GM21381 (cell line): ENCODE results near the gene PRSS36.
"Not testable (repeated sequence)": the region's sequence is repeated elsewhere in the genome, so short reads cannot be mapped to it uniquely, and the experiment has no call there.

ENCODE experiments used
- ATAC-seq: cut with Tn5 transposase; IDR thresholded peaks from one replicate; pipeline ENCODE4 v1.9.1; 2021; ENCODE audit warnings: mild to moderate bottlenecking, moderate library complexity; ENCODE audit not compliant: unreplicated experiment

Gene PRSS36

GRCh38 chr16:31142109-31143010 is 7.5 kb downstream of the PRSS36 start:
- peak; percentile 89 for ATAC-seq

- no peak for ATAC-seq
Observed at GRCh38 chr16:31141489-31142108, 8.3 kb downstream of the PRSS36 start.

- ATAC-seq = not testable (repeated sequence)
Observed at GRCh38 chr16:31141071-31141469, 8.8 kb downstream of the PRSS36 start.

- ATAC-seq = no peak
Observed at GRCh38 chr16:31138621-31139578, 11.0 kb downstream of the PRSS36 start.

GRCh38 chr16:31136822-31137499 is 12.9 kb downstream of the PRSS36 start:
- not testable (repeated sequence) for ATAC-seq

GRCh38 chr16:31136287-31136662 is 13.6 kb downstream of the PRSS36 start:
- no peak for ATAC-seq

- ATAC-seq = no peak
Observed at GRCh38 chr16:31135535-31136286, 14.2 kb downstream of the PRSS36 start, which contains the start of gene PRSS8. Gene PRSS8, minus strand, starts transcription at chr16:31135727. Its CDS starts 229 bp downstream, at chr16:31135498.

- ATAC-seq = no peak
Observed at GRCh38 chr16:31134625-31135534, 15.0 kb downstream of the PRSS36 start.

- no peak for ATAC-seq
Observed at GRCh38 chr16:31134091-31134571, 15.7 kb downstream of the PRSS36 start.

- no peak for ATAC-seq
Observed at GRCh38 chr16:31133046-31133501, 16.8 kb downstream of the PRSS36 start.

GRCh38 chr16:31132303-31132979 is 17.4 kb downstream of the PRSS36 start:
- ATAC-seq = no peak

- no peak for ATAC-seq
Observed at GRCh38 chr16:31131841-31132271, 18.0 kb downstream of the PRSS36 start.

- no peak for ATAC-seq
Observed at GRCh38 chr16:31131416-31131815, 18.4 kb downstream of the PRSS36 start.

GRCh38 chr16:31130899-31131298 is 19.0 kb downstream of the PRSS36 start:
- ATAC-seq = no peak

GRCh38 chr16:31130336-31130891 is 19.5 kb downstream of the PRSS36 start:
- ATAC-seq = no peak

- no peak for ATAC-seq
Observed at GRCh38 chr16:31129568-31130335, 20.1 kb downstream of the PRSS36 start.
